Endothelial cell of umbilical vein (primary cell): Measurements from ENCODE around the gene DBET.
"Not testable (repeated sequence)": the region's sequence is repeated elsewhere in the genome, so short reads cannot be mapped to it uniquely, and the experiment has no call there.

Source experiments
- POLR2A ChIP-seq: IDR thresholded peaks from 2 replicates; pipeline ENCODE4 v1.6.1; 2012; ENCODE audit warnings: low read depth, mild to moderate bottlenecking, control low read depth, low read length
- POLR2AphosphoS5 ChIP-seq: IDR thresholded peaks from 2 replicates; pipeline ENCODE4 v1.6.1; 2012; ENCODE audit warnings: low read depth, mild to moderate bottlenecking, control low read depth, low read length, moderate library complexity; ENCODE audit not compliant: insufficient read depth
- TF ChIP-seq, protein P1 (sequence below), 2 donors: IDR thresholded peaks; 1 replicate in 1 of 2; 2 replicates in 1 of 2; pipeline ENCODE4 v1.5.1; 2011; ENCODE audit warnings: low read length in 2 of 2, mild to moderate bottlenecking in 2 of 2, moderate library complexity in 2 of 2, control low read depth in 1 of 2, inconsistent platforms in 1 of 2, low read depth in 1 of 2; ENCODE audit not compliant: insufficient read depth in 1 of 2; ENCODE audit errors: extremely low read depth in 1 of 2

DNA sequence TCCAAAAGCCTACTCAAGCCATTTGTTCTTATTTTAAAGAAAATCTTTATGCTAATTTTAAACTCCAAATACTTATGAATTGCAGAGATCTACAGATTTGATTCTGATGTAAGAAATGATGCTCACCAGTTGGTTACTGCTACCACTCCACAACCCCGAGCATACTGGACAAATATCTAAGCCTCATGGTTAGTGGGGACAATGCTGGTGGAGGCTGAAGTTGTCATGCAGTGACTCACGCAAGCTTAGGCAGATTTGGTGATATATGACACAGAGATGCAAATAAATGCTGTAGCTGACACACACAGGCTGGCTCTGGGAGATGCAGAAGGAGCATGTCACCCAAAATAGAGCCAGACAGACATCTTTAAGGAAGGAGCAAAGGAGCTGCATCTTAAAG lies 35.3 kb downstream of the DBET start:
- TF ChIP-seq, protein P1, sequence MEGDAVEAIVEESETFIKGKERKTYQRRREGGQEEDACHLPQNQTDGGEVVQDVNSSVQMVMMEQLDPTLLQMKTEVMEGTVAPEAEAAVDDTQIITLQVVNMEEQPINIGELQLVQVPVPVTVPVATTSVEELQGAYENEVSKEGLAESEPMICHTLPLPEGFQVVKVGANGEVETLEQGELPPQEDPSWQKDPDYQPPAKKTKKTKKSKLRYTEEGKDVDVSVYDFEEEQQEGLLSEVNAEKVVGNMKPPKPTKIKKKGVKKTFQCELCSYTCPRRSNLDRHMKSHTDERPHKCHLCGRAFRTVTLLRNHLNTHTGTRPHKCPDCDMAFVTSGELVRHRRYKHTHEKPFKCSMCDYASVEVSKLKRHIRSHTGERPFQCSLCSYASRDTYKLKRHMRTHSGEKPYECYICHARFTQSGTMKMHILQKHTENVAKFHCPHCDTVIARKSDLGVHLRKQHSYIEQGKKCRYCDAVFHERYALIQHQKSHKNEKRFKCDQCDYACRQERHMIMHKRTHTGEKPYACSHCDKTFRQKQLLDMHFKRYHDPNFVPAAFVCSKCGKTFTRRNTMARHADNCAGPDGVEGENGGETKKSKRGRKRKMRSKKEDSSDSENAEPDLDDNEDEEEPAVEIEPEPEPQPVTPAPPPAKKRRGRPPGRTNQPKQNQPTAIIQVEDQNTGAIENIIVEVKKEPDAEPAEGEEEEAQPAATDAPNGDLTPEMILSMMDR (IDR thresholded peaks at IDR 0.05; ENCODE audit: extremely low read depth in 1 of 2, insufficient read depth in 1 of 2, low read depth in 1 of 2, low read length in 2 of 2), result not testable (repeated sequence)
- TF ChIP-seq POLR2A, POLR2AphosphoS5: not testable (repeated sequence)
